ENCODE data around the gene TTC7B.
"Not testable (repeated sequence)": the region's sequence is repeated elsewhere in the genome, so short reads cannot be mapped to it uniquely, and the experiment has no call there.

Gene TTC7B

DNA sequence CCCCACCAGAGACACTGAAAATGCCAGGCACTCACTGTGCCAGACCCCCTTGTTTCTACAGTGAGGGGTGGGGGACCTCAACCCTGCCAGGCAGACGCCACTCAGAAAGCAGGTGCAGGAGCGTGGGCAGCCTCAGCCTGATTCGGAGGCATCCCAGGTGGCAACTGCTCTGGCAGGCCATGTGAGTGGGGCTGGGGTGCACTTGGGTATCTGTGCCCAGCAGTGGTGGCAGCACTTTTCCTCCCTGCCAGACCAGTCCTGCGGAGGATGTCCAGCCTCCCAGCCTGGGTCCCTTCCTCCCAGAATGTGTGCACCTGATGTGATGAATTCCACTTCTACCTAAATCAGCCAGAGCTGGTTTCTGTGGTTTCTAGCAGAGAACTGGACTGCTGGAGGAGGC is 13.4 kb upstream of the TTC7B start:
- no peak for DNase-seq (ENCODE audit: low read depth)
- no peak for TF ChIP-seq CTCF (conservative IDR thresholded peaks at IDR 0.05; ENCODE audit: control insufficient read depth, insufficient read depth, low read depth, low read length)
- no peak overlapping the region for H3K4me3 ChIP-seq (ENCODE audit: control insufficient read depth, low read depth, low read length)

- no peak for DNase-seq (ENCODE audit: low read depth)
- no peak overlapping the region for H3K4me3 ChIP-seq (ENCODE audit: control insufficient read depth, low read depth, low read length)
- TF ChIP-seq CTCF (conservative IDR thresholded peaks at IDR 0.05; ENCODE audit: control insufficient read depth, insufficient read depth, low read depth, low read length) = no peak
Measured at GRCh38 chr14:90828642-90829487, 12.6 kb upstream of the TTC7B start.

DNA sequence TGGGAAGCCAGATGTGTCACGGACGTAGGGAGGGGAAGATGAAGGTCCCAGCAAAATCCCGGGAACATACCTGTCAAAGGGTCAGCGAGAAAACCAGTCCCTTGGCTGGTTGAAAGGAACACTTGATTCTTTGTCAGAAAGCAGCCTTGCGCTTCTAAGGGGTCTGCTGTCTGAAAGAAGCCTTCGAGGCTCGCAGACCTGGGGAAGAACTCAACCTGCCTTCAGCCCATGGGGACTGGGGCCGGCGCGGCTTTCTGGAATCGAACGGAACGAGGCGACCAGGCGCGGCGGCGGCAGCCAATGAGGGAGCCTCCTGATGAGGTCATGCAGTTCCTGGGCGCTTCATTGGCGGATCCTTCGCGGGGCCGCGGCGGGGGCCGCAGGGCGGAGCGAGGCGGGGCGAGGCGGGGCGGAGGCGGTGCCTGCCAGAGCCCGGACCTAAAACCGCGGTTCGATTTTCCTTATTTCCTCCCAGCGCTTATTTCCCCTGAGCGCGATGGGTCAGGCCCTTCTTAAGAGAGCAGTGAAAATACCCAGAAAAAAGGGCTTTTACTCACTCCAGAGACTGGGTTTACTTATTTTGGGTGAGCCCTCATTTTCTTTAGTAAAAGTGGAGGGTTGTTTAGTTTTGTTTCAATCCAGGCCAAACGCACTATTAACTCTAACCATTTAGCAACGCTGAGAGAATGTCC is 11.8 kb upstream of the TTC7B start:
- peak overlapping the region; percentile 46 for H3K4me3 ChIP-seq (ENCODE audit: control insufficient read depth, low read depth, low read length)
- TF ChIP-seq CTCF (conservative IDR thresholded peaks at IDR 0.05; ENCODE audit: control insufficient read depth, insufficient read depth, low read depth, low read length) = no peak
- peak; percentile 74 for DNase-seq (ENCODE audit: low read depth)

GRCh38 chr14:90823542-90823941 is 7.3 kb upstream of the TTC7B start:
- not testable (repeated sequence) for DNase-seq (ENCODE audit: low read depth)

DNA sequence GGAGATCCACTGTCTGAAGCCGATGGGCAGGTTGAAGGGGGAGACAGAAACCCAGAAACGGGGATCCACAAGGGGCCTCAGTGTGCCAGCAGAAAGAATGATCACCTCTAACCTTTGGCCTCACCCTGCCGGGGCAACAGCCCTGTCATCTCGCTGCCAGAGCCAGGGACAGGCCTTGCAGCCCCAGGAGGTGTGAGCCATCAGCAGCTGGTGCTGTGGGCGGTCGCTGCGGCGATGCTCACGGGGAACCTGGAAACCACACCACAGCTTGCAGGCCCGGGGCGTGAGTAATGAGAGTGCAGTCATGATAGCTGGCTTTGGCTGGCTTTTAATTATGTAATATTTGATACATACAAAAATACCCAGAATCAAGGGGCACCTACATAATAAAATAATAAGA is 4.7 kb upstream of the TTC7B start:
- DNase-seq (ENCODE audit: low read depth) = peak; percentile 55
- no peak for TF ChIP-seq CTCF (conservative IDR thresholded peaks at IDR 0.05; ENCODE audit: control insufficient read depth, insufficient read depth, low read depth, low read length)
- no peak overlapping the region for H3K4me3 ChIP-seq (ENCODE audit: control insufficient read depth, low read depth, low read length)

More at GRCh38 chr14:90823542-90823941, 7.3 kb upstream of the TTC7B start:
- H3K4me3 ChIP-seq (ENCODE audit: control insufficient read depth, low read depth, low read length) = not testable (repeated sequence)

DNA sequence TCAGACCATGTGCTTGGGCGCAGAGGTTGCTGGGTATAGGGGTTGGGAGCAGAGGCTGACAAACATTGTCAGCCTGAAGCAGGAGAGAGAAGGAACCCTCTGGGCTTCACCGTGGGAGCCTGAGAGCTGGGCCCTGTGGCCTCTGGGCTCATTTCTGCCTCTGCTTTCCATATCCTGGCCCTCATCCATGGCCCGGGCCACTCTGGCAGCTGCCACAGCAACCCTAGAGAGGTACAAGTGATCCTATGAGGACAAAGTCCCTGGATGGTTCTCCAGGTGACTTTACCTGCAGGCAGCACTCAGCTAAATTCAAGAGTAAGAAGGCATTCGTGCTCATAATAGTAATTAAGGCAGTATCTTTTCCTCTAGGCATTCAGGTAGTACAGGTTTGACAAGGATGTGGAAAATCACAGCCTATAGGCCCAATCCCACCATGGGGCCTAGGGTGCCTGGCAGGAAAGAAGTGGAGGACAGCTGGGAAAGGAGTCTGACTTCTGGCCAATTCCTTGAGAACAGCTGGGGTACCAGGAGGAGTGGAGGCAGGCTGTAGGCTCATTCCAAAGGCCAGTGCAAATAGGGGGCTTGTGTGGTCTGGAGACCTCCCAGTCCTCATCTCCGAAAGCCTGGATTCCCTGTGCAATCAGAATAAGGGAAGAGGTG is 3.6 kb upstream of the TTC7B start:
- DNase-seq (ENCODE audit: low read depth) = no peak
- no peak overlapping the region for H3K4me3 ChIP-seq (ENCODE audit: control insufficient read depth, low read depth, low read length)
- TF ChIP-seq CTCF (conservative IDR thresholded peaks at IDR 0.05; ENCODE audit: control insufficient read depth, insufficient read depth, low read depth, low read length) = no peak

DNA sequence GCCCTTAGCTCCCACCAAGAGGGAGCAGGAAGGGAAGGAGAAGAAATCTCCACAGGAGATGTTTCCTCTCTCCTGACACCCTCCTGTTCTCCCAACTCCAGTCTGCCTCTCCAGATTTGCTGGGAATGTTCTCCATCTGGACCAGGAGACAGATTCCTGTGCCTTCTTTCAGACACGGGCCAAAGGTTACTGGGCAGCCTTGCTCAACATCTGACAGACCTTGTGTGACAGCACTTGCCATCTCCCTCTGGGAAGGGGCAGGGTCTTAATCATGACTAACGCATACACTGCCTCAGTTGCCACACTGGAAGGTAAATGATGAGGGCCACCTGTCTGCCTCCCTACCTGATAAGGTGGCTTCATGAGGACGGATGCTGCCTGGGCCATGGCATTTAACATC is 2.5 kb upstream of the TTC7B start:
- DNase-seq (ENCODE audit: low read depth) = no peak
- H3K4me3 ChIP-seq (ENCODE audit: control insufficient read depth, low read depth, low read length) = no peak overlapping the region
- no peak for TF ChIP-seq CTCF (conservative IDR thresholded peaks at IDR 0.05; ENCODE audit: control insufficient read depth, insufficient read depth, low read depth, low read length)
